ENCODE measurements around the gene KIF18A. TPM values are rescaled to one million over a fixed set of nuclear protein-coding genes. Genes with fewer than 3 reads are reported as not detected.

The KIF18A gene
- total and polyA plus RNA-seq, 7 experiments from 2014 or later, result 0.48 to 21.3 (median 0.79) TPM

DNA sequence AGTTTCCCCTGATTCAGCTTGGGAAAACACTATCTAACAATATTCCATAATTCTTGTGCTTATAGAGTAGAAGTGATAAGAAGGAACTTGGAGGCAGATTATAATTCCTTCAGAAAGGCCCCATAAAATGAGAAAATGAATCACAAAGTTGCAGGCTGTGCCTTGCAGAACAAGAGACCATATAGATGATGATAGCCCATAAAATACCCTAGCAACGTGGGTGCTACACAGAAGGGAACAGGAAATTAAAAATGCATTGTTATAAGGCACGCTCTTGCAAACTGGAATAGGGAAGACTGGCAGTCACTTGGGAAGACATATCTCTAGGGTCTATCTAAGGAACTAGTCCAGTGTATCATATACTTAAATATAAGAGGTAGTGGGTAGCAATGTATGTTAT, 67.6 kb downstream of the KIF18A start:
- no peak overlapping the region for H3K27ac ChIP-seq (ENCODE audit: low read depth, low read length)
- DNase-seq, result no peak
- Mint-ChIP-seq H3K4me3 (no peak overlapping the region), H3K27me3 (no peaks in the 10 kb centered on the region), H3K27ac (no peak overlapping the region), H3K36me3 (peaks cover 0 to 7% (median 0%) of the 10 kb centered on the region in 5 donors), H3K9me3 (peaks cover 0 to 2% (median 0%) of the 10 kb centered on the region in 11 donors), H3K4me1 (no peaks in the 10 kb centered on the region)
- H3K36me3 ChIP-seq (ENCODE audit: control insufficient read depth in 2 of 3, insufficient read depth in 3 of 3, low read length in 3 of 3), result no peaks in the 10 kb centered on the region
- POLR2A ChIA-PET, result no interaction called here
- no peaks in the 10 kb centered on the region for H3K27me3 ChIP-seq (ENCODE audit: control insufficient read depth in 2 of 2, insufficient read depth in 2 of 2, low read length in 2 of 2)
- no peaks in the 10 kb centered on the region for H3K4me1 ChIP-seq (ENCODE audit: control insufficient read depth in 2 of 2, insufficient read depth in 2 of 2, low read length in 2 of 2)
- no peak overlapping the region for H3K4me3 ChIP-seq (ENCODE audit: low read length)
- ATAC-seq, result no peak
- H3K9me3 ChIP-seq (ENCODE audit: control insufficient read depth in 2 of 3, low read length in 3 of 3), result no peaks in the 10 kb centered on the region
- CTCF ChIA-PET, result no interaction called here
- intact Hi-C loops (cut with micrococcal nuclease), result loop anchor here in 1 of 2 donors (10.0 kb wide), 1 partner anchor 284 kb away; no protein-coding TSS in a partner anchor

DNA sequence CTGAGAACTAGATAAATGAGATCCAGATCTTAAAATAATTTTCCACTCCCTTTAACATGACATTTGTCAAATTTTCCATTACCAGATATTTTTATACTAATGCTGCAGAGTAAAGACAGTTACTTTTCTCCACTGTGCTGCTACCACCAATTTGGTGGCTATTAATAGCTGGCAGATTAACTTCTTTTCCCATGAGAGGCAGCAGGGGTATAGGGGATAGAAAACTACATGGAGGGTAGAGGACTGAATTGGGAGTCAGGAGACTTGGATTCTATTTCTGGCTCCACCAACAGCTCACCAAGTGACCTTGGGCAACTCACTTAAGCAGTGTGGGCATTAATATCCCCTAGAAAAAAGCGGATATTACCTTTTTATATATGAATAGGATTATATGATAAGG, 69.2 kb downstream of the KIF18A start:
- DNase-seq (no peak), ATAC-seq (no peak)
- no peaks in the 10 kb centered on the region for H3K4me1 Mint-ChIP-seq
- H3K9me3 ChIP-seq (ENCODE audit: control insufficient read depth in 2 of 3, low read length in 3 of 3), result no peaks in the 10 kb centered on the region
- H3K27ac Mint-ChIP-seq, result no peak overlapping the region
- no peak overlapping the region for H3K4me3 ChIP-seq (ENCODE audit: low read length)
- H3K27ac ChIP-seq (ENCODE audit: low read depth, low read length), result no peak overlapping the region
- peaks cover 0 to 16% (median 0%) of the 10 kb centered on the region in 5 donors for H3K36me3 Mint-ChIP-seq
- CTCF ChIA-PET, result no interaction called here
- H3K4me1 ChIP-seq (ENCODE audit: control insufficient read depth in 2 of 2, insufficient read depth in 2 of 2, low read length in 2 of 2), result no peaks in the 10 kb centered on the region
- H3K4me3 Mint-ChIP-seq, result no peak overlapping the region
- no peaks in the 10 kb centered on the region for H3K36me3 ChIP-seq (ENCODE audit: control insufficient read depth in 2 of 3, insufficient read depth in 3 of 3, low read length in 3 of 3)
- POLR2A ChIA-PET, result no interaction called here
- peaks cover 0 to 2% (median 0%) of the 10 kb centered on the region in 11 donors for H3K9me3 Mint-ChIP-seq
- H3K27me3 Mint-ChIP-seq, result no peaks in the 10 kb centered on the region
- intact Hi-C loops (cut with micrococcal nuclease), result no loop called here
- H3K27me3 ChIP-seq (ENCODE audit: control insufficient read depth in 2 of 2, insufficient read depth in 2 of 2, low read length in 2 of 2), result no peaks in the 10 kb centered on the region

DNA sequence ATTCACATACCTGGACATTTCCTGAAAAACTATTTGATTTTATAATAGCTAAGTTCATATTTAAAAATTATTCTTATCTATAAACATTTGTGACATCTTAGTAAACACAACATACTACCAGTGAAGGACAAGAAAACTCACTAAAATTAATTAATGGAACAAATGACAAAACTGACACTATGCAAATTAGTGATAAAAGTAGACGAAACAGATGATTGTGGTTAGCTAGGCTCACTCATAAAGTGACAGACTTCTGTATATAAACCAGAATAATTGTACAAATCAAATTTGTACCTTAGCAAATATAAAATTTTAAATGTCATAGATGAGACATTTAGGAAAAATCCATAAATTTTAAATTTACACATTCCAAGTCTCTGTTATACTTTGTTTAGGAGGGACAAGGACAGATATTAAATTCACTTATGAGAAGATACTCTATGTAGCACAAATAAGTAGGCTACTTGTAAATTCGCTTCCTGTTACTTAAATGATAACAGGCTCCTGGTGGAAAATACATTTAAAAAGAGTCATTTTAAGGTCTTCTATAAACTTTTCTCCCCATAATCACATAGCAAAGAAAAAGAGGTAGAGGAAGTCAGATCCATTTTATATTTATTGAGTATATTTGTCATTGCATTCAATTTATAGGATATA, 81.2 kb downstream of the KIF18A start:
- H3K9me3 ChIP-seq (ENCODE audit: control insufficient read depth in 2 of 3, low read length in 3 of 3), result no peaks in the 10 kb centered on the region
- Mint-ChIP-seq H3K27ac (no peak overlapping the region), H3K9me3 (peaks cover 0 to 4% (median 0%) of the 10 kb centered on the region in 11 donors), H3K36me3 (peaks cover 0 to 27% (median 0%) of the 10 kb centered on the region in 5 donors), H3K4me3 (no peak overlapping the region), H3K4me1 (no peaks in the 10 kb centered on the region), H3K27me3 (no peaks in the 10 kb centered on the region)
- H3K4me3 ChIP-seq (ENCODE audit: low read length), result no peak overlapping the region
- H3K27ac ChIP-seq (ENCODE audit: low read depth, low read length), result no peak overlapping the region
- no peaks in the 10 kb centered on the region for H3K4me1 ChIP-seq (ENCODE audit: control insufficient read depth in 2 of 2, insufficient read depth in 2 of 2, low read length in 2 of 2)
- H3K36me3 ChIP-seq (ENCODE audit: control insufficient read depth in 2 of 3, insufficient read depth in 3 of 3, low read length in 3 of 3), result no peaks in the 10 kb centered on the region
- H3K27me3 ChIP-seq (ENCODE audit: control insufficient read depth in 2 of 2, insufficient read depth in 2 of 2, low read length in 2 of 2), result no peaks in the 10 kb centered on the region
- CTCF ChIA-PET, result no interaction called here
- DNase-seq (no peak), ATAC-seq (no peak)
- POLR2A ChIA-PET, result no interaction called here
- intact Hi-C loops (cut with micrococcal nuclease), result no loop called here

DNA sequence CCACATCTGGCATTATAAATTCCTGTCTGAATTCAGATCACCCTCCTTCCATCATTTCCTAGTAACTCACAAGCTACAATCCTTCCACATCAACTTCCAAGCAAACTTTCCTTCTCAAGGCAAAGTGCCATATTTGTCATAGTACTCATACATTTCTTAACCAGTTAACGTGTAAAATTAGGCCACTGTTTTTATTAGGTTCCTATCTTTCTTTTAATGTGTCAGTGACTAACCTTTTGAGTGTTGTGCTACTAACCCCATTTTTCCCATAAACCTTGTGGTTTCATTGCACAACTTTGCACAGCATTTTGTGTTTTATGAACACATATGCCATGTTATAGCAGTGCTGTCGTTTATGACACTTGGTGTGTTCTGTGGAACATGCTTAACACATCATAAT, 90.1 kb downstream of the KIF18A start:
- peak overlapping the region in 1 of 9 donors; percentile 0 for H3K27ac Mint-ChIP-seq
- no peaks in the 10 kb centered on the region for H3K9me3 Mint-ChIP-seq
- Histone ChIP-seq H3K9me3 (ENCODE audit: control insufficient read depth in 2 of 3, low read length in 3 of 3) (no peaks in the 10 kb centered on the region), H3K36me3 (ENCODE audit: control insufficient read depth in 2 of 3, insufficient read depth in 3 of 3, low read length in 3 of 3) (no peaks in the 10 kb centered on the region), H3K4me3 (ENCODE audit: low read length) (no peak overlapping the region), H3K27ac (ENCODE audit: low read depth, low read length) (no peak overlapping the region), H3K4me1 (ENCODE audit: control insufficient read depth in 2 of 2, insufficient read depth in 2 of 2, low read length in 2 of 2) (no peaks in the 10 kb centered on the region), H3K27me3 (ENCODE audit: control insufficient read depth in 2 of 2, insufficient read depth in 2 of 2, low read length in 2 of 2) (no peaks in the 10 kb centered on the region)
- H3K4me3 Mint-ChIP-seq, result no peak overlapping the region
- CTCF ChIA-PET, result no interaction called here
- intact Hi-C loops (cut with micrococcal nuclease), result no loop called here
- ATAC-seq, result no peak
- peaks cover 0 to 11% (median 0%) of the 10 kb centered on the region in 5 donors for H3K36me3 Mint-ChIP-seq
- no peak for DNase-seq
- POLR2A ChIA-PET, result no interaction called here
- H3K4me1 Mint-ChIP-seq, result no peaks in the 10 kb centered on the region
- no peaks in the 10 kb centered on the region for H3K27me3 Mint-ChIP-seq

DNA sequence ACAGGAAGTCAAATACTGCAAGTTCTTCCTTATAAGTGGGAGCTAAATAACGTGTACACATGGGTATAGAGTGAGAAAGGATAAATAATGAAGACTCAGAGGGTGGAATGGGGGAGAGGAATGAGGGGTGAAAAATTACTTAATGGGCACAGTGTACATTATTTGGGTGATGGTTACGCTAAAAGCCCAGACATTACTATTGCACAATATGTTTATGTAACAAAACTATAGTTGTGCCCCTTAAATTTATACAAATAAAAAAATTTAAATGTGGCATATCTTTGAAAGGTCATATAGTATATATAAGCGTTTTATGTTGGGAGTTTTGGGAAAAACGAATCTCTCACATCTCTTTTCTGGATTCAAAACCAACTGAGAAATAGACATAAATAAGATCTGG, 96.1 kb downstream of the KIF18A start:
- ATAC-seq, result no peak
- Mint-ChIP-seq H3K36me3 (peaks cover 0 to 11% (median 0%) of the 10 kb centered on the region in 5 donors), H3K27me3 (no peaks in the 10 kb centered on the region), H3K27ac (no peak overlapping the region), H3K4me3 (no peak overlapping the region), H3K9me3 (peaks cover 0 to 4% (median 0%) of the 10 kb centered on the region in 11 donors), H3K4me1 (no peaks in the 10 kb centered on the region)
- CTCF ChIA-PET, result no interaction called here
- no peak overlapping the region for H3K4me3 ChIP-seq (ENCODE audit: low read length)
- H3K9me3 ChIP-seq (ENCODE audit: control insufficient read depth in 2 of 3, low read length in 3 of 3), result no peaks in the 10 kb centered on the region
- no peaks in the 10 kb centered on the region for H3K4me1 ChIP-seq (ENCODE audit: control insufficient read depth in 2 of 2, insufficient read depth in 2 of 2, low read length in 2 of 2)
- H3K36me3 ChIP-seq (ENCODE audit: control insufficient read depth in 2 of 3, insufficient read depth in 3 of 3, low read length in 3 of 3), result no peaks in the 10 kb centered on the region
- no peak for DNase-seq
- POLR2A ChIA-PET, result no interaction called here
- H3K27me3 ChIP-seq (ENCODE audit: control insufficient read depth in 2 of 2, insufficient read depth in 2 of 2, low read length in 2 of 2), result no peaks in the 10 kb centered on the region
- no peak overlapping the region for H3K27ac ChIP-seq (ENCODE audit: low read depth, low read length)
- intact Hi-C loops (cut with micrococcal nuclease), result no loop called here

DNA sequence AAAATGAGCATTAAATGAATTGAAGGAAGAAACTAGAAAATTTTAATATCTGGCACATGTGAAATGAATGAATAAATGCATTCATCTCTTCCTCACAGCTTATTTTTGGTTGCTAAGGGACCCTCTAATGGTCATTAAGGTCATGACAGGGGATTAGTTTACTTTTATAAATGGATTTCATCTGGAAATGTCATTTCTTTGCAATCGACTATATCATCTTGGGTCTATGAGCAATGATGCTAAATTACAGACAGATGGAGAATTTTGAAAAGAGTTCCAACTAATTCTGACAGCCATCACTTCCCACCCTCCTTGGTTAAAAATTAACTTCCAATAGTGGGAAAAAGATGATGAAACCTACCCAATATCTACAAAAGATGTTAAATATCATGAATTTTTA, 98.0 kb downstream of the KIF18A start:
- DNase-seq, result no peak

DNA sequence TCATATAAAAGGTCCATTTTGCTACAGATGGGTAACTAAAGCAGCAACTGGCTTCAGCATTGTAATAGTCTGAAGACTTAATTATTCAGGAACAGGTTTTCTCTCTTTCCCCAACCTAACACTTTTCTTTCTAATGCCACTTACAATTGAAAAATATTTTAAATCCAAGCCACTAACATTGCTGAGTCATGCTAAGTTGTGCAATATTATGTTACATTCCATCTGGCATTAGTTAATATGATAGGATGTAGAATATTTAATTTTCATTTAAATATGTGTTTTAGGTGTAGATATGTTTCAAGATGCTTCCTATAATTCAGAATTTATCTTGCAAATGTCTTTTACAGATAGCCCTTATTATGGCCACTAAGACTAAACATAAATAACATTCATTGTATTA, 98.6 kb downstream of the KIF18A start:
- no peak overlapping the region for H3K4me3 ChIP-seq (ENCODE audit: low read length)
- no peak overlapping the region for H3K27ac ChIP-seq (ENCODE audit: low read depth, low read length)
- Mint-ChIP-seq H3K36me3 (peaks cover 0 to 11% (median 0%) of the 10 kb centered on the region in 5 donors), H3K27ac (no peak overlapping the region), H3K27me3 (no peaks in the 10 kb centered on the region), H3K4me1 (no peaks in the 10 kb centered on the region), H3K9me3 (peaks cover 0 to 9% (median 1%) of the 10 kb centered on the region in 11 donors), H3K4me3 (no peak overlapping the region)
- intact Hi-C loops (cut with micrococcal nuclease), result no loop called here
- DNase-seq (no peak), ATAC-seq (no peak)
- CTCF ChIA-PET, result no interaction called here
- no peaks in the 10 kb centered on the region for H3K27me3 ChIP-seq (ENCODE audit: control insufficient read depth in 2 of 2, insufficient read depth in 2 of 2, low read length in 2 of 2)
- H3K36me3 ChIP-seq (ENCODE audit: control insufficient read depth in 2 of 3, insufficient read depth in 3 of 3, low read length in 3 of 3), result no peaks in the 10 kb centered on the region
- H3K4me1 ChIP-seq (ENCODE audit: control insufficient read depth in 2 of 2, insufficient read depth in 2 of 2, low read length in 2 of 2), result no peaks in the 10 kb centered on the region
- POLR2A ChIA-PET, result no interaction called here
- no peaks in the 10 kb centered on the region for H3K9me3 ChIP-seq (ENCODE audit: control insufficient read depth in 2 of 3, low read length in 3 of 3)

More for the DNA sequence above, 98.0 kb downstream of the KIF18A start:
- ATAC-seq, result no peak
- no peaks in the 10 kb centered on the region for H3K9me3 ChIP-seq (ENCODE audit: control insufficient read depth in 2 of 3, low read length in 3 of 3)
- Mint-ChIP-seq H3K36me3 (peaks cover 0 to 11% (median 0%) of the 10 kb centered on the region in 5 donors), H3K27me3 (no peaks in the 10 kb centered on the region), H3K4me3 (no peak overlapping the region), H3K27ac (no peak overlapping the region), H3K9me3 (peaks cover 0 to 4% (median 0%) of the 10 kb centered on the region in 11 donors), H3K4me1 (no peaks in the 10 kb centered on the region)
- H3K27me3 ChIP-seq (ENCODE audit: control insufficient read depth in 2 of 2, insufficient read depth in 2 of 2, low read length in 2 of 2), result no peaks in the 10 kb centered on the region
- intact Hi-C loops (cut with micrococcal nuclease), result no loop called here
- POLR2A ChIA-PET, result no interaction called here
- no peak overlapping the region for H3K27ac ChIP-seq (ENCODE audit: low read depth, low read length)
- no peaks in the 10 kb centered on the region for H3K36me3 ChIP-seq (ENCODE audit: control insufficient read depth in 2 of 3, insufficient read depth in 3 of 3, low read length in 3 of 3)
- H3K4me3 ChIP-seq (ENCODE audit: low read length), result no peak overlapping the region
- H3K4me1 ChIP-seq (ENCODE audit: control insufficient read depth in 2 of 2, insufficient read depth in 2 of 2, low read length in 2 of 2), result no peaks in the 10 kb centered on the region
- CTCF ChIA-PET, result no interaction called here
